Tibial artery (tissue), 4 donors: Measurements from ENCODE around the gene HP1BP3.
A peak's percentile ranks its signal among the peaks of the same experiment; 100 is the strongest.

Experiments used
- DNase-seq, 2 donors: peaks; one replicate each; pipeline ENCODE4 v3.0.0-alpha.2; 2019
- H3K27ac ChIP-seq, 2 donors: fragments of 200-600 bp; sonication (generic) in 1 of 2; 1 replicate in 1 of 2; 2 replicates in 1 of 2; pipeline ENCODE4 v1.5.1; 2018 to 2019; ENCODE audit warnings: mild to moderate bottlenecking in 1 of 2
- H3K27me3 ChIP-seq, 2 donors: fragments of 200-600 bp; sonication (generic) in 1 of 2; one replicate each; pipeline versions ENCODE4 v1.5.1 to v1.6.0; 2016 to 2019
- H3K36me3 ChIP-seq, 3 donors: fragments of 200-600 bp; sonication (generic) in 2 of 3; one replicate each; pipeline ENCODE4 v1.5.1; 2016 to 2019; ENCODE audit warnings: mild to moderate bottlenecking in 2 of 3
- H3K4me1 ChIP-seq, 4 donors: fragments of 200-600 bp; sonication (generic) in 2 of 4; 1 replicate in 3 of 4; 2 replicates in 1 of 4; pipeline ENCODE4 v1.5.1; 2016 to 2019
- H3K4me3 ChIP-seq, 2 donors: fragments of 200-600 bp; sonication (generic) in 1 of 2; 1 replicate in 1 of 2; 2 replicates in 1 of 2; pipeline ENCODE4 v1.5.1; 2018 to 2019; ENCODE audit warnings: mild to moderate bottlenecking in 2 of 2
- H3K9me3 ChIP-seq, 3 donors: fragments of 200-600 bp; sonication (generic) in 1 of 3; one replicate each; pipeline ENCODE4 v1.5.1; 2016 to 2019
- intact Hi-C: fragments of 100-400 bp; cut with DNase I; formaldehyde crosslinking; loops from one replicate; pipeline ENCODE4 v1.15.0; 2023; ENCODE audit warnings: low total_unique reads
- TF ChIP-seq, protein P1 (sequence below), 2 experiments: fragments of 200-600 bp in 1 of 2; fragments of 450-650 bp in 1 of 2; IDR thresholded peaks; one replicate each; pipeline ENCODE4 v1.5.1; 2017 to 2019; ENCODE audit warnings: antibody characterized with exemption in 2 of 2, mild to moderate bottlenecking in 1 of 2, moderate library complexity in 1 of 2

HP1BP3 gene

DNA sequence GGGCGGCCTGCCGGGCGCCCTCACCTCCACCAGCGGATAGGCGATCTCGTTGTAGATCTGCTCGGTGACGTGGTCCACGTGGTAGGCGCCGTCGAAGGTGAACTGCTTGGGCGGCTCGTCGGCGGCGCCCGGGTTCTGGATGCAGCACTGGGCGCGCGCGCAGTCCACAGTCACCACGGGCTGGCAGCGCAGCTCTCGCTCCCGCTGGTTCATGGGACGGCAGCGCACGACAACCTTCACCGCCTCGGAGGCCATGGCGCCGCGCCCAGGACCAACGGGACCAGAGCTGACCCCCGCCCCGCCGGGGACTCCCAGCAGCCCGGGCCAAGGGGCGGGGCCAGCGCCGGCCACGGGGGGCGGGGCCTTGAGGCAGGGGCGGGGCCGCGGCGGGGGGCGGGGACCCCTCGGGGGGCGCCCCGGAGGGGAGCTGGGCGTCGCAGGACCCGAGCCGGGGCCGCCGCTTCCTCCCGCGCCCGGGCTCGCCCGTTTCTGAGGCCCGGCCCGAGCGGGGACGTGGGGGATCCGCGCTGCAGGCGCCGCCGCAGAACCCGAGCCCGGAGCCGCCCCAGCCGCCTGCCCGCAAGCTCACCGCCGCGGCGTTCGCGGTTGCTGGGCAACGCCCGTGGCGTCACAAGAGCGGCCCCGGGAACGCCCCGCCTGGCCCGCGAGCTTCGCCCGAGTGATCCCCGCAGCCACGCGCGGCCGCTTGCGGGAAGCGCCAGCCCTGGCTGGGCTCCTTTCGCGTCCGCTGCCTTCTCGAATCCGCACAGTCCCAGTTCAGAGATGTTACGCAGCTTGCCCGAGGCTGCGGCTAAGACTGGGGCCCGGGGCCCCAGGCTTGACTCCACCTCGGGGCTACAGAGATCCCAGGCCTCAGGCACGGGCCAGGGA, 69.4 kb downstream of the HP1BP3 start, which contains the start of gene KIF17:
Gene KIF17 (minus strand): TSS at position 556 of the 891 bp plus-strand sequence. CDS start 301 bp downstream, at position 255.
- TF ChIP-seq, protein P1, sequence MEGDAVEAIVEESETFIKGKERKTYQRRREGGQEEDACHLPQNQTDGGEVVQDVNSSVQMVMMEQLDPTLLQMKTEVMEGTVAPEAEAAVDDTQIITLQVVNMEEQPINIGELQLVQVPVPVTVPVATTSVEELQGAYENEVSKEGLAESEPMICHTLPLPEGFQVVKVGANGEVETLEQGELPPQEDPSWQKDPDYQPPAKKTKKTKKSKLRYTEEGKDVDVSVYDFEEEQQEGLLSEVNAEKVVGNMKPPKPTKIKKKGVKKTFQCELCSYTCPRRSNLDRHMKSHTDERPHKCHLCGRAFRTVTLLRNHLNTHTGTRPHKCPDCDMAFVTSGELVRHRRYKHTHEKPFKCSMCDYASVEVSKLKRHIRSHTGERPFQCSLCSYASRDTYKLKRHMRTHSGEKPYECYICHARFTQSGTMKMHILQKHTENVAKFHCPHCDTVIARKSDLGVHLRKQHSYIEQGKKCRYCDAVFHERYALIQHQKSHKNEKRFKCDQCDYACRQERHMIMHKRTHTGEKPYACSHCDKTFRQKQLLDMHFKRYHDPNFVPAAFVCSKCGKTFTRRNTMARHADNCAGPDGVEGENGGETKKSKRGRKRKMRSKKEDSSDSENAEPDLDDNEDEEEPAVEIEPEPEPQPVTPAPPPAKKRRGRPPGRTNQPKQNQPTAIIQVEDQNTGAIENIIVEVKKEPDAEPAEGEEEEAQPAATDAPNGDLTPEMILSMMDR (IDR thresholded peaks at IDR 0.05), result no peak
- Histone ChIP-seq H3K9me3 (no peaks in the 10 kb centered on the region), H3K4me3 (peak within 1 kb of the TSS; percentile 43 to 52), H3K4me1 (peaks cover 0 to 14% (median 10%) of the 10 kb centered on the region in 4 donors), H3K27ac (no peak within 1 kb of the TSS), H3K36me3 (no peaks in the 10 kb centered on the region), H3K27me3 (peaks cover 0 to 37% of the 10 kb centered on the region in 2 donors)
- intact Hi-C loops, result loop anchor here (5.0 kb wide), 1 partner anchor 1180 kb away; no protein-coding TSS in a partner anchor
- peak; percentile 66 to 80 for DNase-seq

DNA sequence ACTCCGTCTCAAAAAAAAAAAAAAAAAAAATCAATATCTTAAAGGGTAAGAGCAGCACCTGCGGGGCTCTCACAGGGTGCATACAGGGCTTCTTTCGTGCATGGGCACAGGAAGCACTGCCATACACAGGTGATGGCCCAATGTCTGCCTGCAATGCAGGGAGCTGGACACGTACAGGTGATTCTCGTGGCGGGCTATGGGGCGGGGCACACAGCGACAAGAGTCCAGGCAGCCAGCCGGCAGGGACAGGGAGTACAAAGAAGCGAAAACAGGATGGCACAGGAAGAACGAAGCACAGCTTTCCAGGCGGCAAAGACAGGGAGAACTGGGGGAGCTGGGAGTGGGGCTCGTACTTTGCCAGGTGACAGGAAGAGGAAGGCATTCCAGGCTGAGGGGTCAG, 70.9 kb downstream of the HP1BP3 start:
- H3K27ac ChIP-seq, result no peak overlapping the region
- intact Hi-C loops, result loop anchor here (5.0 kb wide), 1 partner anchor 1181 kb away; no protein-coding TSS in a partner anchor
- DNase-seq, result no peak

DNA sequence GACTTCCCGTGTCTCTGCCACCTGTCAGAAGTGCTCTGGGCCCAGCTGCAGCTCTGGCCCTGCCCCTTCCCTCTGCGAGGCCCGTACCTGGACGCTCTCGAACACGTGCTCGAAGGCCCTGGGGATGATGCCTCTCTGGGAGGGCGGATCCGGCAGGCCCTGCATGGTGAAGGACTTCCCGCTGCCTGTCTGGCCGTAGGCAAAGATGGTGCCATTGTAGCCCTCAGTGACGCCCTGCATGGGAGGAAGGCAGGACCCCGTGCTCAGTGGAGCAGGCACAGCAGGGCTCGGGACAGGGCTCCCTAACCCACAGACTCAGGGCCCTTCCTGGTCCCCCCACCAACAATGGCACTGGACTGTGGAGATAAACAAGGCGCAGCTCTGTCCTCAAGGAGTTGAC, 71.7 kb downstream of the HP1BP3 start:
- peaks cover 0 to 53% of the 10 kb centered on the region in 2 donors for H3K27me3 ChIP-seq
- no peak for DNase-seq
- H3K9me3 ChIP-seq, result no peaks in the 10 kb centered on the region
- no peak overlapping the region for H3K4me3 ChIP-seq
- H3K36me3 ChIP-seq, result no peaks in the 10 kb centered on the region
- H3K27ac ChIP-seq, result no peak overlapping the region
- TF ChIP-seq, protein P1 (IDR thresholded peaks at IDR 0.05), result no peak
- peaks cover 0 to 14% (median 10%) of the 10 kb centered on the region in 4 donors for H3K4me1 ChIP-seq
- intact Hi-C loops, result loop anchor here (5.0 kb wide), 1 partner anchor 1182 kb away; no protein-coding TSS in a partner anchor

More for the DNA sequence above, 70.9 kb downstream of the HP1BP3 start:
- H3K4me1 ChIP-seq, result peaks cover 0 to 14% (median 10%) of the 10 kb centered on the region in 4 donors
- no peaks in the 10 kb centered on the region for H3K36me3 ChIP-seq
- H3K4me3 ChIP-seq, result no peak overlapping the region
- H3K9me3 ChIP-seq, result no peaks in the 10 kb centered on the region
- TF ChIP-seq, protein P1 (IDR thresholded peaks at IDR 0.05), result no peak
- H3K27me3 ChIP-seq, result peaks cover 0 to 47% of the 10 kb centered on the region in 2 donors

DNA sequence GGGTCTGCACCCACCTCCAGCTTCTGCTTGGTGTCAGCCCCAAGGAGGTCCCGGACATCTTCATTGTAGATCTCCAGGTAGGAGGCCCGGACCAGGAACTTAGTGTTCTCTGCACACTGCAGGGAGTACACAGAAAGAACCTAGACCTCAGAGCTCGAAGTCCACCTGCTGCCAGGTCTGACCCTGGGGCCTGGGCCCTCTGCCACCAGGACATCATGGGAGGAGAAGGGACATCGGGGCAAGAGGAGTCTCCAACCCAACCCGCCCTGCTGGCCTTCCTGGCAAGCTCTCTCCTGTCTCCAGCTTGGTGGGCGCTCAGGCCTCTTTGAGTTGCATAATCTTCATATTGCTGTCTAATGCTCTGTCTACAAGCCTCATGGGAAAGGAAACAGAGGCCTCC, 73.7 kb downstream of the HP1BP3 start:
- Histone ChIP-seq H3K27ac (no peak overlapping the region), H3K4me3 (no peak overlapping the region), H3K36me3 (no peaks in the 10 kb centered on the region), H3K9me3 (no peaks in the 10 kb centered on the region), H3K4me1 (peaks cover 0 to 14% (median 10%) of the 10 kb centered on the region in 4 donors), H3K27me3 (peaks cover 0 to 67% of the 10 kb centered on the region in 2 donors)
- no peak for DNase-seq
- intact Hi-C loops, result no loop called here
- TF ChIP-seq, protein P1 (IDR thresholded peaks at IDR 0.05), result no peak

DNA sequence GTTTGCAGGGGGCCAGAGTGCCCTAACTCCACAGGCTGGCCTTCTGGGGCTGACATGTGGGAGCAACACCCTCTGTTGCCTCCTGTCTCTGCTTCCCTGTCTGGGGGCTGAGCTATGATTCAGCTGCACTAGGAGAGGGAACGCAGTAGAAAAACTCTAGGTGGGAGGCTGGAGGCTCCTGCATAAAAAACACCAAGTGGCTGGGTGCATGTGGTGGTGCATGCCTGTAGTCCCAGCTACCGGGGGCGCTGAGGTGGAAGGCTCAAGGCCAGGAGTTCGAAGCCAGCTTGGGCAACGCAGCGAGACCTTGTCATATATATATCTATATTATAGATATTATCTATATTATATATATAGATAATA, 74.9 kb downstream of the HP1BP3 start:
- peaks cover 0 to 3% (median under 1%) of the 10 kb centered on the region in 4 donors for H3K4me1 ChIP-seq
- peaks cover 0 to 64% of the 10 kb centered on the region in 2 donors for H3K27me3 ChIP-seq
- no peak overlapping the region for H3K27ac ChIP-seq
- DNase-seq, result no peak
- intact Hi-C loops, result no loop called here
- TF ChIP-seq, protein P1 (IDR thresholded peaks at IDR 0.05), result no peak
- no peaks in the 10 kb centered on the region for H3K36me3 ChIP-seq
- no peaks in the 10 kb centered on the region for H3K9me3 ChIP-seq
- no peak overlapping the region for H3K4me3 ChIP-seq
